WTC11 (cell line): ENCODE measurements around the gene ANKRD28. TPM values are rescaled to one million over a fixed set of nuclear protein-coding genes. Genes with fewer than 3 reads are reported as not detected.

Source experiments
- ATAC-seq: fragments of 200-7000 bp; cut with Tn5 transposase; 2 replicates; pipeline ENCODE4 v1.10.0; 2021; ENCODE audit warnings: mild to moderate bottlenecking, moderate library complexity
- CTCF ChIA-PET: fragments of 300-600 bp; sonication (Branson Sonifier 250); formaldehyde crosslinking; loops from one replicate; lab custom pipeline; 2021; ENCODE audit warnings: antibody characterized with exemption; lab: Charles Lee
- POLR2A ChIA-PET: fragments of 350-600 bp; sonication (Branson Sonifier 250); formaldehyde crosslinking; loops from one replicate; lab custom pipeline; 2021; ENCODE audit warnings: antibody characterized with exemption; lab: Charles Lee
- DNase-seq: peaks from one replicate; pipeline ENCODE4 v3.0.0; 2021; ENCODE audit warnings: low spot score
- H3K27ac Mint-ChIP-seq: 2 replicates; pipeline ENCODE4 v1.8.0; 2021; ENCODE audit warnings: mixed read lengths
- H3K27me3 Mint-ChIP-seq: 2 replicates; pipeline ENCODE4 v1.8.0; 2021; ENCODE audit warnings: low read depth, mild to moderate bottlenecking, moderate library complexity, mixed read lengths
- H3K36me3 Mint-ChIP-seq: 2 replicates; pipeline ENCODE4 v1.8.0; 2021; ENCODE audit warnings: mixed read lengths
- H3K4me1 Mint-ChIP-seq: 2 replicates; pipeline ENCODE4 v1.8.0; 2022; ENCODE audit warnings: mixed read lengths
- H3K4me3 Mint-ChIP-seq: 2 replicates; pipeline ENCODE4 v1.8.0; 2021; ENCODE audit warnings: mild to moderate bottlenecking, moderate library complexity, mixed read lengths
- H3K9me3 Mint-ChIP-seq: 2 replicates; pipeline ENCODE4 v1.8.0; 2021; ENCODE audit warnings: mixed read lengths
- ATF2 ChIP-seq: sonication (generic); formaldehyde crosslinking; IDR thresholded peaks from 2 replicates; pipeline ENCODE4 v1.8.1; 2022; ENCODE audit warnings: low read depth, missing genetic modification reagents, borderline replicate concordance
- ATF6 ChIP-seq: sonication (generic); formaldehyde crosslinking; IDR thresholded peaks from 2 replicates; pipeline ENCODE4 v1.8.1; 2023; ENCODE audit warnings: mild to moderate bottlenecking, missing genetic modification reagents
- CREM ChIP-seq: sonication (generic); formaldehyde crosslinking; IDR thresholded peaks from 2 replicates; pipeline ENCODE4 v1.8.1; 2022; ENCODE audit warnings: mild to moderate bottlenecking, missing genetic modification reagents, moderate library complexity
- E2F5 ChIP-seq: sonication (generic); formaldehyde crosslinking; IDR thresholded peaks from 2 replicates; pipeline ENCODE4 v1.8.1; 2022; ENCODE audit warnings: mild to moderate bottlenecking, moderate library complexity, missing genetic modification reagents
- ELF4 ChIP-seq: sonication (generic); formaldehyde crosslinking; IDR thresholded peaks from 2 replicates; pipeline ENCODE4 v1.8.1; 2022; ENCODE audit warnings: low read depth, mild to moderate bottlenecking, moderate library complexity, missing genetic modification reagents
- FOXP4 ChIP-seq: sonication (generic); formaldehyde crosslinking; IDR thresholded peaks from 2 replicates; pipeline ENCODE4 v1.8.0; 2022; ENCODE audit warnings: mild to moderate bottlenecking, missing genetic modification reagents
- HMGXB4 ChIP-seq: sonication (generic); formaldehyde crosslinking; IDR thresholded peaks from 2 replicates; pipeline ENCODE4 v1.8.1; 2023; ENCODE audit warnings: mild to moderate bottlenecking, moderate library complexity, missing genetic modification reagents
- PRDM15 ChIP-seq: sonication (generic); formaldehyde crosslinking; IDR thresholded peaks from 2 replicates; pipeline ENCODE4 v1.8.0; 2022; ENCODE audit warnings: missing genetic modification reagents
- TEAD4 ChIP-seq: sonication (generic); formaldehyde crosslinking; IDR thresholded peaks from 2 replicates; pipeline ENCODE4 v1.8.0; 2022; ENCODE audit warnings: mild to moderate bottlenecking, missing genetic modification reagents
- ZBTB21 ChIP-seq: sonication (generic); formaldehyde crosslinking; IDR thresholded peaks from 2 replicates; pipeline ENCODE4 v1.8.1; 2023; ENCODE audit warnings: mild to moderate bottlenecking, missing genetic modification reagents, borderline replicate concordance
- ZNF232 ChIP-seq: sonication (generic); formaldehyde crosslinking; IDR thresholded peaks from 2 replicates; pipeline ENCODE4 v1.8.0; 2022; ENCODE audit warnings: mild to moderate bottlenecking, missing genetic modification reagents
- total RNA-seq: library from RNA; stranded (reverse); gene quantifications from 3 replicates; pipeline ENCODE4 v1.2.3, GENCODE V29; 2021

Gene ANKRD28
- total RNA-seq, 1 experiment from 2014 or later = 51.6 TPM

GRCh38 chr3:15800780-15801179 is 3.0 kb upstream of the ANKRD28 start (continued):
- no peak for TF ChIP-seq ATF2 (CRISPR knock-in tag)
- TF ChIP-seq TEAD4 = no peak
- TF ChIP-seq PRDM15 (CRISPR knock-in tag) = no peak

GRCh38 chr3:15800327-15800726 is 2.5 kb upstream of the ANKRD28 start:
- no peak for TF ChIP-seq ATF6 (CRISPR knock-in tag)
- TF ChIP-seq ELF4 (CRISPR knock-in tag) = no peak
- TF ChIP-seq CREM (CRISPR knock-in tag) = no peak
- no peak for TF ChIP-seq ZBTB21
- TF ChIP-seq FOXP4 (CRISPR knock-in tag) = no peak
- no peak for TF ChIP-seq HMGXB4 (CRISPR knock-in tag)
- TF ChIP-seq E2F5 (CRISPR knock-in tag) = no peak
- TF ChIP-seq PRDM15 (CRISPR knock-in tag) = no peak
- TF ChIP-seq ZNF232 (CRISPR knock-in tag) = no peak
- TF ChIP-seq, all 79 proteins: peak for 0
- H3K27ac Mint-ChIP-seq = no peak overlapping the region
- DNase-seq (no peak), ATAC-seq (no peak)
- H3K36me3 Mint-ChIP-seq = no peaks in the 10 kb centered on the region
- H3K4me3 Mint-ChIP-seq = no peak overlapping the region
- H3K9me3 Mint-ChIP-seq = no peaks in the 10 kb centered on the region
- CTCF ChIA-PET = no interaction called here
- POLR2A ChIA-PET = no interaction called here
- no peaks in the 10 kb centered on the region for H3K27me3 Mint-ChIP-seq
- H3K4me1 Mint-ChIP-seq = peaks cover 43% of the 10 kb centered on the region
